K562 (cell line): ENCODE results near the gene IFT22. TPM values are rescaled to one million over a fixed set of nuclear protein-coding genes. Genes with fewer than 3 reads are reported as not detected.

ENCODE experiments used
- ATAC-seq: fragments of 200-7000 bp; cut with Tn5 transposase; 3 replicates; pipeline ENCODE4 v1.9.1; 2020; ENCODE audit warnings: moderate library complexity
- BruUV-seq: library from RNA; stranded (reverse); fragments of 400-500 nt; replicated peaks from 2 replicates; lab custom pipeline; 2021; lab: Mats Ljungman, UMichigan
- CTCF ChIA-PET: fragments of 300-600 bp; formaldehyde crosslinking; extraction: SDS; loops from one replicate; lab custom pipeline; 2021; ENCODE audit warnings: low intra/inter-chr PET ratio; lab: Yijun Ruan, JAX
- POLR2A ChIA-PET: fragments of 300-600, 350-650 bp; sonication (Branson Sonifier 250); formaldehyde crosslinking; extraction: SDS; loops from one replicate; lab custom pipeline; 2021; ENCODE audit warnings: antibody characterized with exemption, inconsistent platforms; lab: Yijun Ruan, JAX
- DNase-seq, 4 experiments: peaks; one replicate each; pipeline versions ENCODE4 v3.0.0 to v3.0.0-alpha.2; 2011 to 2018; ENCODE audit warnings: low spot score in 3 of 4, mixed read lengths in 3 of 4; ENCODE audit errors: extremely low read depth in 1 of 4
- FAIRE-seq: peaks from 2 replicates; lab custom pipeline; 2011; peaks lifted over from hg19 to GRCh38; lab: Jason Lieb, UNC
- H2AFZ ChIP-seq: 2 replicates; pipeline ENCODE4 v1.6.0; 2011; ENCODE audit warnings: low read depth, low read length, control low read depth, inconsistent platforms
- H3K27ac ChIP-seq: fragments of 200-600 bp; 3 replicates; pipeline ENCODE4 v1.8.0; 2011; ENCODE audit warnings: low read depth, mild to moderate bottlenecking, control low read depth, inconsistent platforms, low read length, moderate library complexity, mixed read lengths; ENCODE audit errors: extremely low read depth
- H3K27me3 ChIP-seq, 2 experiments: fragments of 300-600 bp in 1 of 2; 2 replicates in 1 of 2; 3 replicates in 1 of 2; pipeline versions ENCODE4 v1.6.0 to v1.8.0; 2011; ENCODE audit warnings: inconsistent platforms in 2 of 2, low read length in 2 of 2, mild to moderate bottlenecking in 1 of 2, mixed read lengths in 1 of 2, moderate library complexity in 1 of 2; ENCODE audit not compliant: control insufficient read depth in 2 of 2, insufficient read depth in 2 of 2
- H3K36me3 ChIP-seq: fragments of 300-600 bp; 3 replicates; pipeline ENCODE4 v1.8.0; 2011; ENCODE audit warnings: mild to moderate bottlenecking, low read length, inconsistent platforms; ENCODE audit not compliant: control insufficient read depth, insufficient read depth
- H3K4me1 ChIP-seq, 2 experiments: fragments of 200-600 bp in 1 of 2; replicated peaks in 1 of 2; 2 replicates in 1 of 2; 3 replicates in 1 of 2; pipeline versions ENCODE4 v1.5.1 to v1.8.0; 2011; ENCODE audit warnings: inconsistent platforms in 2 of 2, low read length in 2 of 2, mild to moderate bottlenecking in 1 of 2, mixed read lengths in 1 of 2, moderate library complexity in 1 of 2; ENCODE audit not compliant: control insufficient read depth in 2 of 2, insufficient read depth in 2 of 2
- H3K4me2 ChIP-seq: 2 replicates; pipeline ENCODE4 v1.6.1; 2011; ENCODE audit warnings: low read length, control low read depth, inconsistent platforms, mixed read lengths; ENCODE audit not compliant: insufficient read depth
- H3K4me3 ChIP-seq: fragments of 200-600 bp; sonication (generic), shearing (Covaris generic); 2 replicates; pipeline ENCODE4 v1.5.1; 2016; ENCODE audit warnings: control low read depth, inconsistent platforms
- H3K79me2 ChIP-seq: fragments of 200-600 bp; 3 replicates; pipeline ENCODE4 v1.8.0; 2011; ENCODE audit warnings: low read length, inconsistent platforms; ENCODE audit not compliant: control insufficient read depth, insufficient read depth
- H3K9ac ChIP-seq, 2 experiments: 2 replicates each; pipeline versions ENCODE4 v1.6.0 to v1.6.1; 2011; ENCODE audit warnings: low read depth in 2 of 2, low read length in 2 of 2, control low read depth in 1 of 2, inconsistent platforms in 1 of 2, mild to moderate bottlenecking in 1 of 2, mixed read lengths in 1 of 2; ENCODE audit not compliant: insufficient read depth in 1 of 2
- H3K9me1 ChIP-seq: one replicate; pipeline ENCODE4 v1.6.0; 2011; ENCODE audit warnings: inconsistent platforms, mild to moderate bottlenecking, low read length, moderate library complexity; ENCODE audit not compliant: control insufficient read depth, insufficient read depth
- H3K9me3 ChIP-seq: replicated peaks from 2 replicates; pipeline ENCODE4 v1.5.1; 2011; ENCODE audit warnings: low read depth, low read length, inconsistent platforms; ENCODE audit not compliant: control insufficient read depth, insufficient read depth
- H4K20me1 ChIP-seq: replicated peaks from 2 replicates; pipeline ENCODE4 v1.6.1; 2011; ENCODE audit warnings: low read length, inconsistent platforms, mixed read lengths; ENCODE audit not compliant: control insufficient read depth, insufficient read depth
- ATF7 ChIP-seq: fragments of 450-650 bp; IDR thresholded peaks from 2 replicates; pipeline ENCODE4 v1.7.1; 2014; ENCODE audit warnings: mild to moderate bottlenecking, moderate library complexity
- CBX2 ChIP-seq: fragments of 200-600 bp; sonication (generic); IDR thresholded peaks from one replicate; pipeline ENCODE4 v1.6.1; 2012; ENCODE audit warnings: mild to moderate bottlenecking, low read length, inconsistent platforms; ENCODE audit not compliant: insufficient read depth, poor library complexity, severe bottlenecking
- HMGN3 ChIP-seq: IDR thresholded peaks from 2 replicates; pipeline ENCODE4 v1.6.1; 2011; ENCODE audit warnings: borderline replicate concordance, low read depth, mild to moderate bottlenecking, mixed read lengths, low read length; ENCODE audit not compliant: insufficient read length; ENCODE audit errors: extremely low read depth
- HMGXB4 ChIP-seq: sonication (generic); formaldehyde crosslinking; IDR thresholded peaks from 2 replicates; pipeline ENCODE4 v1.8.1; 2023; ENCODE audit warnings: mild to moderate bottlenecking, missing genetic modification reagents
- MBD1 ChIP-seq: fragments of 250-450 bp; sonication (Bioruptor Pico); IDR thresholded peaks from 2 replicates; pipeline ENCODE4 v1.8.0; 2022; ENCODE audit warnings: inconsistent platforms
- MITF ChIP-seq: IDR thresholded peaks from 2 replicates; pipeline ENCODE4 v1.6.1; 2014; ENCODE audit warnings: antibody characterized with exemption
- PRPF4 ChIP-seq: fragments of 200-400 bp; formaldehyde crosslinking; IDR thresholded peaks from one replicate; pipeline ENCODE4 v1.6.1; 2017; ENCODE audit warnings: low read length, low read depth, mild to moderate bottlenecking; ENCODE audit not compliant: insufficient read depth, poor library complexity, severe bottlenecking
- PTRF ChIP-seq: fragments of 450-650 bp; IDR thresholded peaks from 2 replicates; pipeline ENCODE4 v1.6.1; 2016; ENCODE audit warnings: mild to moderate bottlenecking, missing genetic modification characterization, missing compliant biosample characterization
- PTTG1 ChIP-seq: fragments of 450-650 bp; IDR thresholded peaks from 2 replicates; pipeline ENCODE4 v1.6.1; 2016; ENCODE audit warnings: low read depth, mild to moderate bottlenecking, missing genetic modification characterization, missing compliant biosample characterization
- TAF15 ChIP-seq: fragments of 200-400 bp; formaldehyde crosslinking; IDR thresholded peaks from 2 replicates; pipeline ENCODE4 v1.6.1; 2017; ENCODE audit warnings: mild to moderate bottlenecking, low read depth, low read length, moderate library complexity
- TAL1 ChIP-seq: fragments of 450-650 bp; IDR thresholded peaks from 2 replicates; pipeline ENCODE4 v1.6.1; 2016; ENCODE audit warnings: mild to moderate bottlenecking
- TRIM24 ChIP-seq, 2 experiments: fragments of 450-650 bp; IDR thresholded peaks; 2 replicates each; pipeline ENCODE4 v1.6.1; 2016
- ZNF655 ChIP-seq: fragments of 250-450 bp; sonication (Bioruptor Pico); IDR thresholded peaks from 2 replicates; pipeline ENCODE4 v1.5.0; 2021
- WGBS: fragments of 100-300 bp; shearing (Covaris generic); methylation state at CpG from one replicate; pipeline ENCODE4 v1.1.6; 2016; ENCODE audit warnings: low coverage, mixed read lengths; ENCODE audit not compliant: insufficient coverage; ENCODE audit errors: missing lambda C conversion rate; 5-methylcytosine and 5-hydroxymethylcytosine counted together
- in situ Hi-C: fragments of 300-500 bp; cut with MboI; formaldehyde crosslinking; loops from 4 replicates; pipeline ENCODE4 v1.15.0; 2018; ENCODE audit warnings: inconsistent platforms, mixed read lengths
- intact Hi-C: fragments of 100-400 bp; cut with micrococcal nuclease; formaldehyde crosslinking; loops from 2 replicates; pipeline ENCODE4 v1.14.2; 2022
- polyA plus RNA-seq, 8 experiments: library from polyadenylated mRNA; depleted of rRNA in 4 of 8; stranded (reverse) in 5 of 8; unstranded in 3 of 8; fragments of >200 nt; fragmentation: Nextera tagmentation in 2 of 8; fragmentation: Illumina TruSeq in 1 of 8; extraction: Ambion mirVana in 2 of 8; extraction: Trizol in 1 of 8; gene quantifications; 2 replicates each; pipeline versions ENCODE4 v1.2.1 to v1.2.3, GENCODE V29; 2011 to 2014; ENCODE audit warnings: inconsistent platforms in 1 of 8, missing spikeins in 1 of 8
- total RNA-seq, 7 experiments: library from RNA; depleted of rRNA in 6 of 7; stranded (reverse); fragments of >200 nt in 6 of 7; fragmentation: Illumina TruSeq in 2 of 7; extraction: Trizol in 2 of 7; gene quantifications; 2 replicates each; pipeline versions ENCODE4 v1.2.1 to v1.2.3, GENCODE V29; 2011 to 2021; ENCODE audit warnings: low replicate concordance in 1 of 7

Gene IFT22
- total and polyA plus RNA-seq, 9 of the 15 experiments (the other 6 are each of a cell fraction or from before 2014, with no cell fraction given) = 6.3 to 18.2 (median 7.7) TPM

GRCh38 chr7:101362334-101363195, 41.0 kb upstream of the IFT22 start, which contains the start of gene COL26A1 (continued):
- TF ChIP-seq ZNF655 (CRISPR knock-in tag) = no peak
- TF ChIP-seq MBD1 (CRISPR knock-in tag) = no peak
- TF ChIP-seq, all 486 proteins: peak for 0

GRCh38 chr7:101357433-101357832, 35.8 kb upstream of the IFT22 start:
- Histone ChIP-seq H4K20me1 (no peaks in the 10 kb centered on the region), H3K4me3 (no peak overlapping the region), H2AFZ (no peak overlapping the region), H3K9ac (no peak overlapping the region), H3K36me3 (no peaks in the 10 kb centered on the region), H3K4me1 (peaks cover under 1 to 4% of the 10 kb centered on the region in 2 experiments; a peak in 4 of 5 replicates), H3K79me2 (no peaks in the 10 kb centered on the region), H3K27me3 (peaks cover 4 to 17% of the 10 kb centered on the region in 2 experiments; a peak in 3 of 5 replicates), H3K27ac (no peak overlapping the region), H3K4me2 (no peak overlapping the region), H3K9me1 (no peaks in the 10 kb centered on the region), H3K9me3 (no peaks in the 10 kb centered on the region)
- BruUV-seq = no TSS peak
- intact Hi-C loops (no loop called here), in situ Hi-C loops (no loop called here)
- DNase-seq (no peak), FAIRE-seq (no peak), ATAC-seq (no peak)
- 12% methylated on average over 7 of the region's 7 CpGs for WGBS
- ChIA-PET POLR2A (no interaction called here), CTCF (no interaction called here)
- TF ChIP-seq TAL1 (no peak), TRIM24 (IDR thresholded peaks at IDR 0.05) (no peak), HMGN3 (no peak), PRPF4 (no peak), PTTG1 (tag) (no peak), CBX2 (no peak), MITF (no peak), PTRF (tag) (no peak), ATF7 (no peak), TAF15 (no peak), HMGXB4 (no peak)
